GM21825 (cell line): Measurements from ENCODE around the gene ZG16B.

ENCODE experiments used
- ATAC-seq: cut with Tn5 transposase; IDR thresholded peaks from one replicate; pipeline ENCODE4 v1.9.1; 2021; ENCODE audit warnings: mild to moderate bottlenecking, moderate library complexity; ENCODE audit not compliant: unreplicated experiment

The ZG16B gene

GRCh38 chr16:2865651-2866050 is 35.5 kb downstream of the ZG16B start:
- no peak for ATAC-seq

GRCh38 chr16:2866431-2866830 is 36.3 kb downstream of the ZG16B start:
- no peak for ATAC-seq

- no peak for ATAC-seq
These were observed 37.5 kb downstream of the ZG16B start for GRCh38 chr16:2867661-2867986.

GRCh38 chr16:2867987-2868789 is 38.1 kb downstream of the ZG16B start:
- ATAC-seq = peak; percentile 88

GRCh38 chr16:2871926-2872325 is 41.8 kb downstream of the ZG16B start:
- no peak for ATAC-seq

- ATAC-seq = no peak
These were observed 44.2 kb downstream of the ZG16B start for GRCh38 chr16:2874032-2874911.

- ATAC-seq = peak; percentile 79
These were observed 44.8 kb downstream of the ZG16B start for GRCh38 chr16:2874912-2875362.

- ATAC-seq = no peak
These were observed 49.9 kb downstream of the ZG16B start for GRCh38 chr16:2879854-2880508.
